Spleen (tissue), 11 donors: Measurements from ENCODE around the gene MYO18B. TPM values are rescaled to one million over a fixed set of nuclear protein-coding genes. Genes with fewer than 3 reads are reported as not detected.

Source experiments
- DNase-seq: peaks from one replicate; pipeline ENCODE4 v3.0.0-alpha.2; 2020
- H3K27ac ChIP-seq, 8 donors: fragments of 200-600 bp; sonication (generic) in 7 of 8; 1 replicate in 4 of 8; 2 replicates in 4 of 8; pipeline versions ENCODE4 v1.5.0 to v1.8.0; 2016 to 2021; ENCODE audit warnings: inconsistent platforms in 4 of 8, mild to moderate bottlenecking in 4 of 8, moderate library complexity in 1 of 8
- H3K27me3 ChIP-seq, 7 donors: fragments of 200-600 bp; sonication (generic) in 6 of 7; replicated peaks in 1 of 7; 1 replicate in 4 of 7; 2 replicates in 3 of 7; pipeline versions ENCODE4 v1.5.0 to v1.8.0; 2016 to 2021; ENCODE audit warnings: inconsistent platforms in 3 of 7, mild to moderate bottlenecking in 1 of 7
- H3K36me3 ChIP-seq, 6 donors: fragments of 200-600 bp; sonication (generic) in 5 of 6; 1 replicate in 4 of 6; 2 replicates in 2 of 6; pipeline versions ENCODE4 v1.5.0 to v1.8.0; 2016 to 2021; ENCODE audit warnings: inconsistent platforms in 2 of 6
- H3K4me1 ChIP-seq, 6 donors: fragments of 200-600 bp; sonication (generic) in 5 of 6; 1 replicate in 3 of 6; 2 replicates in 3 of 6; pipeline versions ENCODE4 v1.5.0 to v1.8.0; 2016 to 2021; ENCODE audit warnings: inconsistent platforms in 3 of 6
- H3K4me3 ChIP-seq, 8 donors: fragments of 200-600 bp; sonication (generic) in 7 of 8; 1 replicate in 4 of 8; 2 replicates in 4 of 8; pipeline versions ENCODE4 v1.5.0 to v1.8.0; 2016 to 2021; ENCODE audit warnings: inconsistent platforms in 4 of 8, mild to moderate bottlenecking in 4 of 8, moderate library complexity in 2 of 8
- H3K9me3 ChIP-seq, 8 donors: fragments of 200-600 bp; sonication (generic) in 7 of 8; 1 replicate in 4 of 8; 2 replicates in 4 of 8; pipeline versions ENCODE4 v1.5.0 to v1.8.0; 2016 to 2021; ENCODE audit warnings: inconsistent platforms in 4 of 8
- POLR2A ChIP-seq, 3 donors: fragments of 450-650 bp; IDR thresholded peaks; one replicate each; pipeline ENCODE4 v1.5.1; 2017; ENCODE audit warnings: antibody characterized with exemption in 3 of 3, mild to moderate bottlenecking in 1 of 3
- POLR2AphosphoS5 ChIP-seq, 3 donors: sonication (generic); formaldehyde crosslinking; IDR thresholded peaks; one replicate each; pipeline ENCODE4 v1.5.1; 2017; ENCODE audit warnings: antibody characterized with exemption in 3 of 3
- WGBS, 5 donors: extraction: QIAGEN DNeasy Blood & Tissue Kit in 3 of 5; methylation state at CpG; one replicate each; pipeline versions ENCODE4 v1.1.5 to v1.1.7; 2013 to 2018; 5-methylcytosine and 5-hydroxymethylcytosine counted together
- intact Hi-C: fragments of 100-400 bp; cut with DNase I; formaldehyde crosslinking; loops from one replicate; pipeline ENCODE4 v1.15.0; 2023; ENCODE audit warnings: low total_unique reads
- polyA plus RNA-seq, 3 donors: library from polyadenylated mRNA; stranded (reverse); fragments of 200-250 nt; gene quantifications; one replicate each; pipeline ENCODE4 v1.2.1, GENCODE V29; 2013
- total RNA-seq, 7 donors: library from RNA; depleted of rRNA in 3 of 7; stranded (reverse); fragments of >200 nt in 3 of 7; fragmentation: NEBNext Ultra II Directional in 4 of 7; extraction: Animal tissue kit (Norgen Biotek cat#: 25700) in 4 of 7; gene quantifications; one replicate each; pipeline versions ENCODE4 v1.1.0 to v1.2.1, GENCODE V29; 2016 to 2021
- TF ChIP-seq, protein P1 (sequence below), 11 experiments: fragments of 200-600 bp in 7 of 11; fragments of 450-650 bp in 4 of 11; sonication (generic) in 4 of 11; IDR thresholded peaks in 8 of 11; conservative IDR thresholded peaks in 3 of 11; 1 replicate in 7 of 11; 2 replicates in 4 of 11; pipeline versions ENCODE4 v1.4.0 to v1.8.0; 2016 to 2021; ENCODE audit warnings: antibody characterized with exemption in 11 of 11, inconsistent platforms in 4 of 11, mild to moderate bottlenecking in 1 of 11
- donor health status: healthy with polysubstance abuse.
- donor health status: DM: no; HTN: no; CAD: no; lungs with moderate emphysema.
- donor health status: DM: no; HTN: no; CAD: no.
- donor health status: Bipolar disorder and iron deficiency.
- donor health status: healthy.
- donor health status: DM: no; HTN: no; CAD: no.
- donor health status: DM: yes; HTN: yes; CAD: no.

Gene MYO18B
- total and polyA plus RNA-seq, 10 donors: under 0.01 to 0.79 (median 0.12) TPM

GRCh38 chr22:25800766-25801165 lies 58.8 kb downstream of the MYO18B start:
- WGBS, 5 donors: 48 to 70% (median 64%) methylated on average over 5 of the region's 5 CpGs
- intact Hi-C loops: no loop called here
- Histone ChIP-seq H3K36me3 (no peaks in the 10 kb centered on the region), H3K27ac (no peak overlapping the region), H3K27me3 (peaks cover 0 to 23% (median 0%) of the 10 kb centered on the region in 7 donors), H3K4me1 (no peaks in the 10 kb centered on the region), H3K9me3 (no peaks in the 10 kb centered on the region), H3K4me3 (no peak overlapping the region)
- no peak for DNase-seq
- no peak for TF ChIP-seq POLR2A (IDR thresholded peaks at IDR 0.05)
- TF ChIP-seq POLR2AphosphoS5 (IDR thresholded peaks at IDR 0.05): no peak
- TF ChIP-seq, protein P1, sequence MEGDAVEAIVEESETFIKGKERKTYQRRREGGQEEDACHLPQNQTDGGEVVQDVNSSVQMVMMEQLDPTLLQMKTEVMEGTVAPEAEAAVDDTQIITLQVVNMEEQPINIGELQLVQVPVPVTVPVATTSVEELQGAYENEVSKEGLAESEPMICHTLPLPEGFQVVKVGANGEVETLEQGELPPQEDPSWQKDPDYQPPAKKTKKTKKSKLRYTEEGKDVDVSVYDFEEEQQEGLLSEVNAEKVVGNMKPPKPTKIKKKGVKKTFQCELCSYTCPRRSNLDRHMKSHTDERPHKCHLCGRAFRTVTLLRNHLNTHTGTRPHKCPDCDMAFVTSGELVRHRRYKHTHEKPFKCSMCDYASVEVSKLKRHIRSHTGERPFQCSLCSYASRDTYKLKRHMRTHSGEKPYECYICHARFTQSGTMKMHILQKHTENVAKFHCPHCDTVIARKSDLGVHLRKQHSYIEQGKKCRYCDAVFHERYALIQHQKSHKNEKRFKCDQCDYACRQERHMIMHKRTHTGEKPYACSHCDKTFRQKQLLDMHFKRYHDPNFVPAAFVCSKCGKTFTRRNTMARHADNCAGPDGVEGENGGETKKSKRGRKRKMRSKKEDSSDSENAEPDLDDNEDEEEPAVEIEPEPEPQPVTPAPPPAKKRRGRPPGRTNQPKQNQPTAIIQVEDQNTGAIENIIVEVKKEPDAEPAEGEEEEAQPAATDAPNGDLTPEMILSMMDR (IDR thresholded peaks at IDR 0.05 in 8 of 11, conservative IDR thresholded peaks at IDR 0.05 in 3 of 11): no peak

- H3K9me3 ChIP-seq: peaks cover 0 to under 1% (median 0%) of the 10 kb centered on the region in 8 donors
- WGBS, 5 donors: 55 to 70% (median 66%) methylated on average over 2 of the region's 2 CpGs
- H3K4me3 ChIP-seq: no peak overlapping the region
- TF ChIP-seq, protein P1 (IDR thresholded peaks at IDR 0.05 in 8 of 11, conservative IDR thresholded peaks at IDR 0.05 in 3 of 11): no peak
- no peak for TF ChIP-seq POLR2A (IDR thresholded peaks at IDR 0.05)
- no peak for TF ChIP-seq POLR2AphosphoS5 (IDR thresholded peaks at IDR 0.05)
- H3K27me3 ChIP-seq: peaks cover 0 to 25% (median 0%) of the 10 kb centered on the region in 7 donors
- DNase-seq: no peak
- no peaks in the 10 kb centered on the region for H3K4me1 ChIP-seq
- no peaks in the 10 kb centered on the region for H3K36me3 ChIP-seq
- intact Hi-C loops: no loop called here
- H3K27ac ChIP-seq: no peak overlapping the region
These were observed 60.0 kb downstream of the MYO18B start for GRCh38 chr22:25802018-25802417.

GRCh38 chr22:25804676-25805075 lies 62.7 kb downstream of the MYO18B start:
- DNase-seq: no peak
- no peaks in the 10 kb centered on the region for H3K4me1 ChIP-seq

DNA sequence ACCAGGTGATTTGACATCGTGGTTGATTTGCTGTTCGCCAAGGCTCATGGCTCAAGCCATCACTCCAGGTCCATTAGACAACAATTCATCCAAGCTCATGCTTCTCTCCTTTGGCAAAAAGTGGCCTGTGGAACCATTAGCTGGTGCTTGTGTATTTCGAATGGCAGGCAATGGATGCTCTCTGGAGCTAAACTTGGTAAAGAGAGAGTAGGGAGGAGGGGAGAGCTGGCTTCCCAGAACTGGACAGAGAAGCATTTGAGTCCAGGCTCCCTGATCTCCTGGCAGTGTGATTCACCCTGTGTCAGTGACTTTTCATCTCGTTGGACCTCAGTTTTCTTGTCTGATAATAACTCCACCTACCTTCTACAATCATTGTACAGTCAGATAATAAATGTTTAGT lies 64.6 kb downstream of the MYO18B start:
- DNase-seq: no peak
- H3K4me3 ChIP-seq: no peak overlapping the region
- H3K27me3 ChIP-seq: peaks cover 0 to 23% (median 0%) of the 10 kb centered on the region in 7 donors
- no peak for TF ChIP-seq POLR2AphosphoS5 (IDR thresholded peaks at IDR 0.05)
- TF ChIP-seq, protein P1 (IDR thresholded peaks at IDR 0.05 in 8 of 11, conservative IDR thresholded peaks at IDR 0.05 in 3 of 11): no peak
- WGBS, 5 donors: 51 to 84% (median 73%) methylated on average over 4 of the region's 4 CpGs
- peaks cover 0 to 9% (median 2%) of the 10 kb centered on the region in 8 donors for H3K9me3 ChIP-seq
- no peaks in the 10 kb centered on the region for H3K36me3 ChIP-seq
- H3K4me1 ChIP-seq: no peaks in the 10 kb centered on the region
- H3K27ac ChIP-seq: no peak overlapping the region
- intact Hi-C loops: no loop called here

More at GRCh38 chr22:25804676-25805075, 62.7 kb downstream of the MYO18B start:
- Histone ChIP-seq H3K27me3 (peaks cover 0 to 29% (median 0%) of the 10 kb centered on the region in 7 donors), H3K27ac (no peak overlapping the region), H3K4me3 (no peak overlapping the region), H3K36me3 (no peaks in the 10 kb centered on the region), H3K9me3 (peaks cover 0 to 9% (median 2%) of the 10 kb centered on the region in 8 donors)
- 83 to 93% (median 86%) methylated on average over 6 of the region's 6 CpGs for WGBS, 5 donors
- TF ChIP-seq POLR2AphosphoS5 (IDR thresholded peaks at IDR 0.05): no peak
- TF ChIP-seq, protein P1 (IDR thresholded peaks at IDR 0.05 in 8 of 11, conservative IDR thresholded peaks at IDR 0.05 in 3 of 11): no peak
- no peak for TF ChIP-seq POLR2A (IDR thresholded peaks at IDR 0.05)
- intact Hi-C loops: no loop called here
